ENCODE results near the gene SYCE3.

SYCE3 gene

DNA sequence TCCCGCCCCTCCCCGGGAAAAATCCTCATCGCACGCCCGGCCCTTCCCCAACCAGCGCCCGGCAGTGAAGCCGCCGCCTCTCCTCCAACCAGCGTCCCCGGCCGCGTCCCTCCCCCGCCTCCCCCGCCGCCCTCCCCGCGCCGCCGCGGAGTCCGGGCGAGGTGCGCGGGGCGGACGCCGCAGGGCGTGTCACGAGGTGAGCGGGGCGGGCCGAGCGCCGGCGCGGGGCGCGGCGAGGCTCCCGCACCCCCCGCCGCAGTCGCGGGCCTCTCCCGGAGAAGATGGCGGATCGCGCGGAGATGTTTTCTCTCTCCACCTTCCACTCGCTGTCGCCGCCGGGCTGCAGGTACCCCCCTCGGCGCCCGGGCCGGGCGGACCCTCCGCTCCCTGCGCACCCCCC, 37.8 kb upstream of the SYCE3 start, which contains the start of gene MAPK8IP2:
Gene MAPK8IP2, plus strand, starts transcription at position 256 of the 400 bp plus-strand sequence. Its CDS starts 26 bp downstream, at position 282.
- DNase-seq (ENCODE audit: low spot score), result no peak
- H3K27ac ChIP-seq, result no peak within 1 kb of the TSS
- TF ChIP-seq, protein P1, sequence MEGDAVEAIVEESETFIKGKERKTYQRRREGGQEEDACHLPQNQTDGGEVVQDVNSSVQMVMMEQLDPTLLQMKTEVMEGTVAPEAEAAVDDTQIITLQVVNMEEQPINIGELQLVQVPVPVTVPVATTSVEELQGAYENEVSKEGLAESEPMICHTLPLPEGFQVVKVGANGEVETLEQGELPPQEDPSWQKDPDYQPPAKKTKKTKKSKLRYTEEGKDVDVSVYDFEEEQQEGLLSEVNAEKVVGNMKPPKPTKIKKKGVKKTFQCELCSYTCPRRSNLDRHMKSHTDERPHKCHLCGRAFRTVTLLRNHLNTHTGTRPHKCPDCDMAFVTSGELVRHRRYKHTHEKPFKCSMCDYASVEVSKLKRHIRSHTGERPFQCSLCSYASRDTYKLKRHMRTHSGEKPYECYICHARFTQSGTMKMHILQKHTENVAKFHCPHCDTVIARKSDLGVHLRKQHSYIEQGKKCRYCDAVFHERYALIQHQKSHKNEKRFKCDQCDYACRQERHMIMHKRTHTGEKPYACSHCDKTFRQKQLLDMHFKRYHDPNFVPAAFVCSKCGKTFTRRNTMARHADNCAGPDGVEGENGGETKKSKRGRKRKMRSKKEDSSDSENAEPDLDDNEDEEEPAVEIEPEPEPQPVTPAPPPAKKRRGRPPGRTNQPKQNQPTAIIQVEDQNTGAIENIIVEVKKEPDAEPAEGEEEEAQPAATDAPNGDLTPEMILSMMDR (conservative IDR thresholded peaks at IDR 0.05; ENCODE audit: low read depth), result no peak
- ChIA-PET CTCF (no interaction called here), POLR2A (ENCODE audit: low non-redundant PET) (no interaction called here)

DNA sequence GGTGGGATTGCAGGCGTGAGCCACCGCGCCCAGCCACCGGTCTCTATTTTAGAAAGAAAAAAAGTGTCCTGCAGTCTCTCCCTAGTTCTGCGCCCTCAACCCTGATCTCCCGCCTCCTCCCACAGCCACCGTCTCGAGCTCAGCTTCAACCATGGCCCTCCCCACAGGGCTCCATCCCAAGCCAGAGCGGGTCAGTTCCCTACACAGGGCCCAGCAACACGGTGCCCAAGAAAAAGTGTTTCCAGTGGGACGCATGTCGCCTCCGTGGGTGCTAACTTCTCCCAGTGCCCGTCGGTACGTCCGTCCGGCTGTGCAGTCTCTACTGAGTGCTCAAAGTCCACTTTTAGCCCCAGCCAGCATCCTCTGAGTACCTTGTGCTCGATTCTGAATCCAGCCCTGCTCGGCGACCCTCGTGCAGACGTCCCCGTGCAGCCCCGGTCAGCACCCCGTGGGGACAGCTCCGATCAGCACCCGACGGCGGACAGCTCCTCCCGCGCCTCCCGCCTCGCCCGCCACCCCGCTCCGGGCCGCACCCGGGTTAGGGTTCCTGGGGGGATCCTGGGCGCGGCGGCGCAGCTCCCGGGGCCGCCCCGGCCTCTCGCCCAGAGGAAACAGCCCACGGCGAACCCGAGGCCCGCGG, 37.2 kb upstream of the SYCE3 start:
- CTCF ChIA-PET, result no interaction called here
- POLR2A ChIA-PET (ENCODE audit: low non-redundant PET), result no interaction called here
- peak; percentile 56 for DNase-seq (ENCODE audit: low spot score)
- TF ChIP-seq, protein P1 (conservative IDR thresholded peaks at IDR 0.05; ENCODE audit: low read depth), result no peak
- no peak overlapping the region for H3K27ac ChIP-seq

DNA sequence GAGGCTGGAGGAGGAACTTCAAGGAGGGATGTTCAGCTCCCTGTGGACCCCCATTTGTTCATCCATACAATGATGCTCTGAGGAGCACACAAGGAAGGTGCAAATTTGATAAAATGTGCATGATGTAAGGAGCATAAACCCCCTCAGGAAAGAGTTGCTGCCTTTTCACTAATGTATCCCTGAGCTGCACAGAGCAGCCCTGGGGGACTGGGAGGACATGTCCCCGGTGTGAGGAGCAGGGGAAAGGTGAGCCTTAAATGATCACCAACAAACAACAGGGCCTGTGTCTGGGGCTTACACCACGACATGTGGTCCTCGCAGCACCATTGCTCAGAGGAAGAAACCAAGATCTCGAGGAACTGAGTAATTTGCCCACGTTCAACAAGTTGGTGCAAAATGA, 34.4 kb upstream of the SYCE3 start:
- CTCF ChIA-PET, result interaction anchor here (1.0 kb wide), 1 partner anchor 35 kb away, joined by 3 read pairs; the partner anchor contains the start of gene SYCE3
- TF ChIP-seq, protein P1 (conservative IDR thresholded peaks at IDR 0.05; ENCODE audit: low read depth), result no peak
- POLR2A ChIA-PET (ENCODE audit: low non-redundant PET), result no interaction called here
- H3K27ac ChIP-seq, result no peak overlapping the region
- no peak for DNase-seq (ENCODE audit: low spot score)

DNA sequence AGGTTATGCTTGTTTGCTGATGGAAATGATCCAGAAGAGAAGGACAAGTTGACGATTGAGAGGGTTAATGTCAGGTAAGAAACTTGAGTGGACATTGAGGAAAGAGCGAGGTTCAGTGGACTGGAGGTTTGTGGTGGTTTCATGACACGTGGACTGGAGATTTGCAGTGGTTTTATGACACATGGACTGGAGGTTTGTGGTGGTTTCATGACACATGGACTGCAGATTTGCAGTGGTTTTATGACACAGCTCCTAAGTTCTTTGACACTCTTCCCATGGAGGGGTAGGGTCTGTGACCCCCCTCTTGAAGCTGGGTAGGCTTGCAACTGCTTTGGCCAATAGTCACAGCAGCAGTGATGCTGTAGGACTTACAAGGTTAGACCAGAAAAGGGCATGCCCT, 32.5 kb upstream of the SYCE3 start:
- TF ChIP-seq, protein P1 (conservative IDR thresholded peaks at IDR 0.05; ENCODE audit: low read depth), result no peak
- CTCF ChIA-PET, result no interaction called here
- no peak for DNase-seq (ENCODE audit: low spot score)
- POLR2A ChIA-PET (ENCODE audit: low non-redundant PET), result no interaction called here
- H3K27ac ChIP-seq, result no peak overlapping the region

DNA sequence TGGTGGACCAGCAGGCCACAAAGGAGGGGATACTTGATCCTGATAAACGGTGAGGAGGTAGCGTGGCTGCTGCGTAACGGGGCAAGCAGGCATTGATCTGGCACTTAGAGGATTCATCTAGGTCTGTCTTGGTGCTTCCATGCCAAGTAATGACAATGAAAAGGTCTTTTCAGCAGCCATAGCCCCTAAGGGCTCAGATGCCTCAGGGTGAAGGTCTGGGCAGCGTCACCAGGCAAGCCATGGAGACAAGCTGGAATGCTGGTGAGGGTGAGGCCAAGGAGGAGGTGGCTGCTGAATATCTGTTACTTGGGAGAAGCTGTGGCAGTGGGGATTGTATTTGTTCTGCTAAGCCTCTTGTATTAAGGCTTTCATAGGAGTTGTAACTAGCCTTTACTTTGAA, 24.7 kb upstream of the SYCE3 start:
- DNase-seq (ENCODE audit: low spot score), result no peak
- H3K27ac ChIP-seq, result no peak overlapping the region
- ChIA-PET POLR2A (ENCODE audit: low non-redundant PET) (no interaction called here), CTCF (no interaction called here)
- TF ChIP-seq, protein P1 (conservative IDR thresholded peaks at IDR 0.05; ENCODE audit: low read depth), result no peak

DNA sequence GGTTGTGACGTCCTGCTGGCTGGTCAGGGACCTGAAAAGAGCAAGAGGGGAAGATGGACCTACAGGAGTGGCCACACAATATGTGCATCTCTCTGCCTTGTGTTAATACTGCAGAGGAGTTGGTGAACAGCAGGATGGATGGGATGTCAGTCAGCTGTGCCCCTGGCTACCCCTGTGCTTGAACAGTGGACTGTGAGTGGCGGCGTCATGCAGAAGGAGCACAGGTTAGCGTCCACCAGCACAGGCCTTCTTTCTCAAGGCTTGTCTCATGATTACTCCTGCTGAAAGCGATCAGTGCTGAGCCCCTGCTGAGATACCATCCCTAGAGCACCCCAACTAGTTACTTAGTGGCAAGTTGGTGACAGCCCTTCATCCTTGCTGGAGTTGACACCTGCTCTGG, 23.7 kb upstream of the SYCE3 start:
- DNase-seq (ENCODE audit: low spot score), result no peak
- ChIA-PET POLR2A (ENCODE audit: low non-redundant PET) (no interaction called here), CTCF (no interaction called here)
- TF ChIP-seq, protein P1 (conservative IDR thresholded peaks at IDR 0.05; ENCODE audit: low read depth), result no peak
- no peak overlapping the region for H3K27ac ChIP-seq

All from RWPE1 (cell line).